Heart right ventricle (tissue), 16 donors: ENCODE results near the gene GSDME. TPM values are rescaled to one million over a fixed set of nuclear protein-coding genes. Genes with fewer than 3 reads are reported as not detected.
A peak's percentile ranks its signal among the peaks of the same experiment; 100 is the strongest.

Source experiments
- ATAC-seq, 8 donors: fragments of 200-7000 bp; cut with Tn5 transposase; one replicate each; pipeline ENCODE4 v1.9.1; 2020; ENCODE audit warnings: mild to moderate bottlenecking in 8 of 8, moderate library complexity in 8 of 8, moderate number of reproducible peaks in 1 of 8
- DNase-seq, 2 donors: peaks; one replicate each; pipeline ENCODE4 v3.0.0-alpha.2; 2020
- H3K27ac ChIP-seq, 10 donors: fragments of 200-600 bp; sonication (generic) in 2 of 10; one replicate each; pipeline versions ENCODE4 v1.5.0 to v1.8.0; 2020 to 2022; ENCODE audit warnings: mild to moderate bottlenecking in 3 of 10
- H3K27me3 ChIP-seq, 7 donors: fragments of 200-600 bp; one replicate each; pipeline ENCODE4 v1.8.0; 2021 to 2022; ENCODE audit warnings: mild to moderate bottlenecking in 2 of 7
- H3K36me3 ChIP-seq, 9 donors: fragments of 200-600 bp; sonication (generic) in 1 of 9; one replicate each; pipeline versions ENCODE4 v1.5.0 to v1.8.0; 2020 to 2022; ENCODE audit warnings: mild to moderate bottlenecking in 2 of 9
- H3K4me1 ChIP-seq, 9 donors: fragments of 200-600 bp; sonication (generic) in 1 of 9; one replicate each; pipeline versions ENCODE4 v1.5.0 to v1.8.0; 2020 to 2022; ENCODE audit warnings: mild to moderate bottlenecking in 4 of 9
- H3K4me3 ChIP-seq, 10 donors: fragments of 200-600 bp; sonication (generic) in 2 of 10; one replicate each; pipeline versions ENCODE4 v1.5.0 to v1.8.0; 2020 to 2022; ENCODE audit warnings: mild to moderate bottlenecking in 7 of 10, moderate library complexity in 2 of 10
- H3K9me3 ChIP-seq, 11 donors: fragments of 200-600 bp in 10 of 11; sonication (generic) in 2 of 11; one replicate each; pipeline versions ENCODE4 v1.5.0 to v1.8.0; 2013 to 2022; ENCODE audit warnings: mild to moderate bottlenecking in 2 of 11, control low read depth in 1 of 11, moderate library complexity in 1 of 11
- CTCF ChIP-seq, 9 donors: fragments of 200-600 bp; sonication (generic) in 2 of 9; IDR thresholded peaks; one replicate each; pipeline versions ENCODE4 v1.5.0 to v1.8.0; 2021 to 2022; ENCODE audit warnings: antibody characterized with exemption in 9 of 9, mild to moderate bottlenecking in 5 of 9, moderate library complexity in 1 of 9
- WGBS, 2 donors: extraction: QIAGEN DNeasy Blood & Tissue Kit; methylation state at CpG; one replicate each; pipeline ENCODE4 v1.1.7; 2013; ENCODE audit warnings: inconsistent platforms in 1 of 2; 5-methylcytosine and 5-hydroxymethylcytosine counted together
- intact Hi-C, 10 donors: fragments of 100-400 bp; cut with DNase I; formaldehyde crosslinking; loops; one replicate each; pipeline versions ENCODE4 v1.11.1 to v1.14.2; 2022
- polyA plus RNA-seq, 2 donors: library from polyadenylated mRNA; stranded (reverse); fragments of 200-250 nt; gene quantifications; one replicate each; pipeline ENCODE4 v1.2.3, GENCODE V29; 2013
- total RNA-seq, 10 donors: library from RNA; stranded (reverse); fragmentation: NEBNext Ultra II Directional in 3 of 10; extraction: Animal tissue kit (Norgen Biotek cat#: 25700) in 3 of 10; gene quantifications; one replicate each; pipeline versions ENCODE4 v1.2.1 to v1.2.4, GENCODE V29; 2021 to 2023
- donor health status: Arrhythmogenic right ventricular cardiomyopathy.
- donor health status: ischemic (EF 13 %, LVEDD 7.1; RV severe dilation, severe dysfunction).
- donor health status: healthy with polysubstance abuse.
- donor health status: DM: no; HTN: yes; CAD: no.
- donor health status: DM: no; HTN: no; CAD: no.
- donor health status: ischemic (EF 25% LVEDD 6.9; RV normal size, moderate dysfunction).
- donor health status: ischemic (EF 25% LVEDD 5.7; RV mildly dilated, moderate dysfunction).
- donor health status: healthy.
- donor health status: DM: yes; HTN: yes; CAD: no.
- donor health status: Ischemic cardiomyopathy.
- donor health status: ischemic (EF 35%, LVEDD 5.7; RV mildly dilated, moderate dysfunction).
- donor health status: nonischemic (EF 11% LVEDD 7.7; RV severe dilation, severe dysfunction).
- donor health status: DM: yes; HTN: yes; CAD: no.
- donor health status: PGD.
- donor health status: ischemic (EF 29% LVEDD 5.4; RV normal size, mild dysfunction).
- donor health status: nonischemic (EF 23%, LVEDD 6.1; RV moderate dilation, normal function).

Gene GSDME
- total and polyA plus RNA-seq, 12 donors, result 2.8 to 11.9 (median 5.8) TPM

- intact Hi-C loops, result no loop called here
- H3K27ac ChIP-seq, result no peak overlapping the region
Observed at GRCh38 chr7:24783698-24784097, 26.4 kb upstream of the GSDME start.

DNA sequence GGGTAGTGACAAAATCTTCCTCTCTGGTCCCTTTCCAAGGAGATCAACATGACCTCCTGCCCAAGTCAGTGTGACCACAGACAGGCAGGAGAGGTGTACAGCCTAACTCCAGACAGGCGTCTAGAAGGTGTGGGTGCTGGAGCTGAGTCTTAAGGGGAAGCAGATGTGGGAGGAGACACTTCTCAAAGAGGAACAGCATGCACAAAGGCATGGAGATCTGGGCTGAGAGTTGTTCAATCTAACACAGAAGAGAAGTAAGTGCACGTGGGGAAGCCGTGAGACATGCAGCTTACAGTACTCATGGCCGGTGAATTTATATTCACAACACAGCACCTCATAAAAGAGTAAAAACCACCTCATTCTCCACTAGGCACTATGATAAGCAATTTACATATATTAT is 23.8 kb upstream of the GSDME start:
- H3K27me3 ChIP-seq, result no peaks in the 10 kb centered on the region
- H3K4me1 ChIP-seq, result peaks cover 0 to 33% (median 0%) of the 10 kb centered on the region in 9 donors
- DNase-seq, result no peak
- no peak for TF ChIP-seq CTCF (IDR thresholded peaks at IDR 0.05)
- peak in 1 of 8 donors; percentile 39 for ATAC-seq
- no peaks in the 10 kb centered on the region for H3K36me3 ChIP-seq
- no peak overlapping the region for H3K27ac ChIP-seq
- H3K9me3 ChIP-seq, result peaks cover 0 to 4% (median 0%) of the 10 kb centered on the region in 11 donors
- WGBS, 2 donors, result 85 to 92% methylated on average over 4 of the region's 4 CpGs
- intact Hi-C loops, result no loop called here
- no peak overlapping the region for H3K4me3 ChIP-seq

More at GRCh38 chr7:24783698-24784097, 26.4 kb upstream of the GSDME start:
- 82 to 84% methylated on average over 2 of the region's 2 CpGs for WGBS, 2 donors
- TF ChIP-seq CTCF (IDR thresholded peaks at IDR 0.05), result no peak
- no peaks in the 10 kb centered on the region for H3K36me3 ChIP-seq
- H3K9me3 ChIP-seq, result peaks cover 0 to 4% (median 0%) of the 10 kb centered on the region in 11 donors
- no peak overlapping the region for H3K4me3 ChIP-seq
- ATAC-seq (no peak), DNase-seq (no peak)
- H3K4me1 ChIP-seq, result peaks cover 0 to 35% (median 0%) of the 10 kb centered on the region in 9 donors
- no peaks in the 10 kb centered on the region for H3K27me3 ChIP-seq

DNA sequence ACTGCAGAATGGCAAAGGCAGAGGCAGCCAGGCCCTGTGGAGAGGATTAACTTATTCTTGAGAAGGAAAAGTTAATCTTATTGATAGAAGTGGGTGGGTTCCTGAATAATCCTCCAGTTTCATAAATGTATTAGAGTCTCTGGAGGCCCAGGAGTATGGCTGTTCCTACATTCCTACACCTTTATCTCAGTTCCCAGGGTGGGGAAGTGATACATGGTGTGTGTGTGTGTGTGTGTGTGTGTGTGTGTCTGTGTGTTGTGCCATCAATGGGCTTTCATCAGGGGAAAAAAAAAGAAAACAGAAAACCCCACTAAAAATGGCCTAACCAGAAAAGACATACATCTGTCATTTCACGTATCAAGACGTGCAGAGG is 22.0 kb upstream of the GSDME start:
- no peaks in the 10 kb centered on the region for H3K36me3 ChIP-seq
- intact Hi-C loops, result no loop called here
- DNase-seq (no peak), ATAC-seq (peak in 1 of 8 donors; percentile 22)
- no peaks in the 10 kb centered on the region for H3K27me3 ChIP-seq
- 86 to 91% methylated on average over 2 of the region's 2 CpGs for WGBS, 2 donors
- no peak for TF ChIP-seq CTCF (IDR thresholded peaks at IDR 0.05)
- peaks cover 0 to 32% (median 0%) of the 10 kb centered on the region in 9 donors for H3K4me1 ChIP-seq
- peak overlapping the region in 2 of 10 donors; percentile 34 to 63 for H3K27ac ChIP-seq
- H3K4me3 ChIP-seq, result no peak overlapping the region
- peaks cover 0 to 4% (median 0%) of the 10 kb centered on the region in 11 donors for H3K9me3 ChIP-seq

- 66% methylated on average over 9 of the region's 9 CpGs for WGBS, 2 donors
- DNase-seq, result no peak
- Histone ChIP-seq H3K4me3 (no peak overlapping the region), H3K36me3 (no peaks in the 10 kb centered on the region), H3K27me3 (no peaks in the 10 kb centered on the region), H3K27ac (peak overlapping the region in 3 of 10 donors; percentile 9 to 64 (median 34)), H3K4me1 (peaks cover 0 to 32% (median 0%) of the 10 kb centered on the region in 9 donors), H3K9me3 (peaks cover 0 to 4% (median 0%) of the 10 kb centered on the region in 11 donors)
- peak; percentile 58 to 97 (median 78) for ATAC-seq
- intact Hi-C loops, result no loop called here
- no peak for TF ChIP-seq CTCF (IDR thresholded peaks at IDR 0.05)
Observed at GRCh38 chr7:24778543-24779282, 21.4 kb upstream of the GSDME start.
